ENCODE data around the gene C5orf47. TPM values are rescaled to one million over a fixed set of nuclear protein-coding genes. Genes with fewer than 3 reads are reported as not detected.

C5orf47 gene
- total RNA-seq, 1 experiment from 2014 or later: not detected

- H4K20me1 ChIP-seq (ENCODE audit: insufficient read depth): no peaks in the 10 kb centered on the region
- H3K9ac ChIP-seq (ENCODE audit: low read length): no peak overlapping the region
- no peaks in the 10 kb centered on the region for H3K4me1 ChIP-seq (ENCODE audit: control insufficient read depth in 1 of 2, insufficient read depth in 2 of 2, low read length in 2 of 2)
- intact Hi-C loops (cut with micrococcal nuclease): no loop called here
- H3K4me2 ChIP-seq (ENCODE audit: low read length): no peak overlapping the region
- no peak overlapping the region for H2AFZ ChIP-seq (ENCODE audit: low read depth, low read length, poor library complexity, severe bottlenecking)
- peaks cover 25% of the 10 kb centered on the region; the same call in 1 of the 2 replicates for H3K27me3 ChIP-seq (ENCODE audit: insufficient read depth, low read length)
- ChIA-PET RAD21 (ENCODE audit: low non-redundant PET in 1 of 2, low total read pairs in 2 of 2, uncharacterized antibody in 2 of 2, unreplicated experiment in 2 of 2) (interaction anchor here in 1 of 2 experiments (1.5 kb wide), 1 partner anchor 264 kb away, joined by 5 read pairs; no protein-coding TSS in a partner anchor), POLR2A (no interaction called here), CTCF (interaction anchor here (1.7 to 3.5 kb wide), 3 partner anchors 7 to 270 kb away, joined by 9 to 165 read pairs (median 87); no protein-coding TSS in a partner anchor)
- no peak overlapping the region for H3K4me3 ChIP-seq (replicated peaks in 1 of 2; ENCODE audit: low read depth in 1 of 2, low read length in 2 of 2)
- H3K36me3 ChIP-seq (ENCODE audit: control insufficient read depth in 1 of 2, insufficient read depth in 2 of 2, low read length in 2 of 2): no peaks in the 10 kb centered on the region
- DNase-seq (ENCODE audit: low read depth, low spot score): no peak
- H3K9me3 ChIP-seq (ENCODE audit: control insufficient read depth in 1 of 2, insufficient read depth in 1 of 2, low read depth in 1 of 2, low read length in 2 of 2): no peaks in the 10 kb centered on the region
- no TSS peak for BruUV-seq (replicated peaks)
- no peak for TF ChIP-seq REST (IDR thresholded peaks at IDR 0.05; ENCODE audit: low read depth)
- TF ChIP-seq CBX3 (IDR thresholded peaks at IDR 0.05; ENCODE audit: low read depth): no peak
- no peak for TF ChIP-seq EZH2 (IDR thresholded peaks at IDR 0.05)
- no peaks in the 10 kb centered on the region for H3K9me2 ChIP-seq (ENCODE audit: insufficient read depth)
- H3K79me2 ChIP-seq (ENCODE audit: insufficient read depth, low read length): no peaks in the 10 kb centered on the region
- no peak overlapping the region for H3K27ac ChIP-seq (ENCODE audit: low read depth, low read length)
- no peak for ATAC-seq
Observed at GRCh38 chr5:174046558-174046957, 57.6 kb downstream of the C5orf47 start.

- H4K20me1 ChIP-seq (ENCODE audit: insufficient read depth): no peaks in the 10 kb centered on the region
- no TSS peak for BruUV-seq (replicated peaks)
- no peak overlapping the region for H3K4me2 ChIP-seq (ENCODE audit: low read length)
- intact Hi-C loops (cut with micrococcal nuclease): no loop called here
- no peak overlapping the region for H3K9ac ChIP-seq (ENCODE audit: low read length)
- H2AFZ ChIP-seq (ENCODE audit: low read depth, low read length, poor library complexity, severe bottlenecking): no peak overlapping the region
- ChIA-PET POLR2A (no interaction called here), RAD21 (ENCODE audit: low non-redundant PET in 1 of 2, low total read pairs in 2 of 2, uncharacterized antibody in 2 of 2, unreplicated experiment in 2 of 2) (interaction anchor here in 1 of 2 experiments (0.5 kb wide), 1 partner anchor 409 kb away, joined by 4 read pairs; no protein-coding TSS in a partner anchor), CTCF (no interaction called here)
- no peaks in the 10 kb centered on the region for H3K9me2 ChIP-seq (ENCODE audit: insufficient read depth)
- H3K27me3 ChIP-seq (ENCODE audit: insufficient read depth, low read length): peaks cover 25% of the 10 kb centered on the region; the same call in 1 of the 2 replicates
- H3K27ac ChIP-seq (ENCODE audit: low read depth, low read length): no peak overlapping the region
- no peaks in the 10 kb centered on the region for H3K79me2 ChIP-seq (ENCODE audit: insufficient read depth, low read length)
- H3K9me3 ChIP-seq (ENCODE audit: control insufficient read depth in 1 of 2, insufficient read depth in 1 of 2, low read depth in 1 of 2, low read length in 2 of 2): no peaks in the 10 kb centered on the region
- DNase-seq (ENCODE audit: low read depth, low spot score) (no peak), ATAC-seq (no peak)
- H3K4me3 ChIP-seq (replicated peaks in 1 of 2; ENCODE audit: low read depth in 1 of 2, low read length in 2 of 2): no peak overlapping the region
- no peaks in the 10 kb centered on the region for H3K4me1 ChIP-seq (ENCODE audit: control insufficient read depth in 1 of 2, insufficient read depth in 2 of 2, low read length in 2 of 2)
- H3K36me3 ChIP-seq (ENCODE audit: control insufficient read depth in 1 of 2, insufficient read depth in 2 of 2, low read length in 2 of 2): no peaks in the 10 kb centered on the region
- no peak for TF ChIP-seq RAD21 (IDR thresholded peaks at IDR 0.05; ENCODE audit: low read depth)
- TF ChIP-seq ATF3 (IDR thresholded peaks at IDR 0.05): no peak
- TF ChIP-seq CEBPB (IDR thresholded peaks at IDR 0.05; ENCODE audit: low read depth): no peak
- TF ChIP-seq EZH2phosphoT487 (IDR thresholded peaks at IDR 0.05; ENCODE audit: borderline replicate concordance): no peak
- no peak for TF ChIP-seq POLR2AphosphoS5 (IDR thresholded peaks at IDR 0.05; ENCODE audit: low read depth, low read length)
- no peak for TF ChIP-seq SRF (IDR thresholded peaks at IDR 0.05; ENCODE audit: low read depth)
- no peak for TF ChIP-seq CTCF (IDR thresholded peaks at IDR 0.05 in 2 of 3, conservative IDR thresholded peaks at IDR 0.05 in 1 of 3; ENCODE audit: borderline replicate concordance in 1 of 3, insufficient read depth in 1 of 3, low read depth in 2 of 3, low read length in 2 of 3)
- no peak for TF ChIP-seq CBX3 (IDR thresholded peaks at IDR 0.05; ENCODE audit: low read depth)
- TF ChIP-seq TCF7L2 (IDR thresholded peaks at IDR 0.05; ENCODE audit: borderline replicate concordance, extremely low read depth, insufficient read depth, insufficient read length): no peak
- TF ChIP-seq FOSL1 (IDR thresholded peaks at IDR 0.05; ENCODE audit: low read depth): no peak
- no peak for TF ChIP-seq ZNF274 (IDR thresholded peaks at IDR 0.05; ENCODE audit: low read depth, low read length)
- TF ChIP-seq SIN3A (IDR thresholded peaks at IDR 0.05; ENCODE audit: low read depth): no peak
- TF ChIP-seq SP1 (IDR thresholded peaks at IDR 0.05; ENCODE audit: low read depth): no peak
Observed at GRCh38 chr5:174047472-174048099, 58.6 kb downstream of the C5orf47 start.

Measured in HCT116 (cell line).